ENCODE results near the gene LIN7B.

The LIN7B gene

GRCh38 chr19:49155005-49155819, 41.0 kb downstream of the LIN7B start, which contains the start of gene HRC:
Gene HRC, minus strand, starts transcription at chr19:49155396. Its CDS starts 159 bp downstream, at chr19:49155237.
- Histone ChIP-seq H3K4me3 (no peak within 1 kb of the TSS), H3K27ac (peak within 1 kb of the TSS in 1 of 21 experiments; percentile 16)

GRCh38 chr19:49155820-49156346, 41.7 kb downstream of the LIN7B start:
- Histone ChIP-seq H3K4me3 (no peak overlapping the region), H3K27ac (no peak overlapping the region)

DNA sequence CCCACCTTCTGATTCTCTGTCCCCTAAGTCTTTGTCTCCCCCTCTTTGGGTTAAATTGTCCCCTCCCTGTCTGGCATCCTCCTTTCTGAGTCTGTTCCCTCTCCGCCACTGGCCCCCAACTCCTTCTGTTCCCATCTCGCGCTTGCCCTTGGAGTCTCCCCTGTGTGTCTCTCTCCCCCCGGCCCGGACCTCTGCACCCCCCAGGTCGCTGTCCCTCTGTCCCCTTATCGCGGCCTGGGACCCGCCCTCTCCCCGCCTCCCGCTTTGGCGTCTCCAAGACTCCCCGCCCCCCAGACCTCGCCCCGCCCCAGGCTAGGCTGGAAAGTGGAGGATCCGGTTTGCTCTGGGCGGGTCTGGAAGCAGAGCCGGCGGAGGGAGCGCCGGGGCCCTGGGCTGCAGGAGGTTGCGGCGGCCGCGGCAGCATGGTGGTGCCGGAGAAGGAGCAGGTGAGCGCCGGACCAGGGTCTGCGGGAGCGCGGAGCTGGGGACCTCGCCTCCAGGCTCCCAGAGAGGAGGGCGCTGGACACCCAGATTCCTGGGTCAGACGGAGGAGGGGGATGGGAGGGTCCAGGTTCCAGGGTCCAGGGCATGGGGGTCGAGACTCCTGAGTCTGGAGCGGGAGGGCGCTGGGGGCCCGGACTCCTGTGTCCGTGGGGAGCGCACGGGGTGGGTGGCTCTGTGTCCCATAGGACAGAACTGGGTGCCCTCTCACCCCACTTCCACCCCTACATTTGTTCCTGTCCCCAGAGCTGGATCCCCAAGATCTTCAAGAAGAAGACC, 43.5 kb downstream of the LIN7B start, which contains the start of gene TRPM4:
TSS of gene TRPM4 (plus strand) at position 348 of the 780 bp plus-strand sequence. CDS start at position 423, 75 bp downstream.
- peak within 1 kb of the TSS; percentile 48 to 88 (median 64) for H3K4me3 ChIP-seq
- H3K27ac ChIP-seq: peak within 1 kb of the TSS; percentile 43 to 90 (median 80)

DNA sequence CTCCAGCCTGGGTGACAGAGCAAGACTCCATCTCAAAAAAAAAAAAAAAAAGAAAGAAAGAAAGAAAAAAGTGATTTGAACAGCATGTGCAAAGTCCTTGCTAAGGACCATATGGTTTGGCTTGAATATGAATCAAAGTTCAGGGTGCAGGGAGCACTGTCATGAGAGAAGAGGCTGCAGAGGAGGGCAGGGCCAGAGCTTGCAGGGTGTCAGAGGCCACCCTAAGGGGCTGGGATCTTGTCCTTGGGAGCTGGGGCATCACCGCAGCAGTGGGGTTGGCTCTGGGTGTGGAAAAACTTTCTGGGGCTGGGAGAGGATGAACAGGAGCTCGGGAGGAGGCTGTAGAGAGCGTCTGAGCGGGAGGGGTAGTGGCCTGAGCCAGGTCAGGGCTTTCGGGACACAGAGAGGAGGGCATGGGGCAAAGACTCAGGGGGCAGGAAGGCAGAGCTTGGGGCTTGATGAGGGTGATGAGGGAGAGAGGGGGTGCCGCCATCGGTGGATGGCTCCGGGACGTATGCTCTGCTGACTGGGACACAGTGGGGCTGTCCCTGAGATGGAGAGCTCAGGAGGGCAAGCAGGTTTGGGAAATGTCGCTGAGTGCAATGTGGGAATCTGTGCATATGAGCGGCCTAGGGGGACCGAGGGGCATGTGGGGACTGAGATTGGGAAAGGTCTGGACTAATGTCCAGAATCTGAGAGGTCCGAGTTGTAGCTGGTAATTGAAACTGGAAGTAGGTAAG, 46.5 kb downstream of the LIN7B start:
- no peak overlapping the region for H3K4me3 ChIP-seq
- H3K27ac ChIP-seq: no peak overlapping the region

DNA sequence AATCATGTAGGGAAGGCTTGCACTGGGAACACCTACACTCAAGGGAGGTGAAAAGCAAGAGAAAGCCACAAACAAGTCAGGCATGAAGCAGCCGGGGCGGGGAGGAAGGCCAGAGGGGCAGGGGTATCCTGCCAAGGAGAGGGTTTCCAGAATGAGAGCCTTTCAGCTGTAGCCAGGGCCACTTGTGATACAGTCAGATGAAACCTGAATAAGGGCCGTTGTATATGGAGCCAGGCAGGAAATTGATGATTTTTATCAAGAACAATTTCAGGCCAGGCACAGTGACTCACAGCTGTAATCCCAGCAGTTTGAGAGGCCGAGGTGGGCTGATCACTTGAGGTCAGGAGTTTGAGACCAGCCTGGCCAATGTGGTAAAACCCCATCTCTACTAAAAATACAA, 47.8 kb downstream of the LIN7B start:
- Histone ChIP-seq H3K27ac (no peak overlapping the region), H3K4me3 (no peak overlapping the region)

DNA sequence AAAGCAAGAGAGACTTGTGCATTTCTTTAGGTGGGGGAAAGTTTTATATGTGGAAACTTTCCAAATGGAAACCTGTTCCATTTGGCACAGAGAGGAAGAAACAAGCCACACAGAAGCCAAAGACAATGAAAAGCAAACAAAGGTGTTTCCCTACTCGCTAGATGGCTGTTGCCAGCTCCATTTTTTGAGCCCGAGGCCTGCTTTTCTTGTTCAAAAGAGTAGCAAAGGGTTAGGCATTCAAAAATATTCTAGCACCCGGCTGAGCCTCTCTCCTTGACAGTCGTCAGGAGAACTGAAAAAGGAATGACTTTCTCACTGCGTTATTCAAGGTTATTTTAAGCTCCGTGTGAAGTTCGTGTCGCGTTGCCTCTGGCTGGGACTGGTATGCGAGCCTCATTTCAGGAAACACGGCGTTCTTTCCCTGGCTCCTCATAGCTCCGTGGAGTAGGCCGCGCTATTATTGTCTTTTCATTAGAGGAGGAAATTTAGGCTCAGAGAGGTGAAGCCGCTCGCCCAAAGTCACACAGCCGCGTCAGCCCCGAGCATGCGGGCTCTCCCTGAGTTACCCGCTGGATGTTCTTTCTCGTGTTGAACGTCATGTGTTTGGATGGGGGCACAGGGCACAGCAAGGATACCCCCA, 51.1 kb downstream of the LIN7B start:
- H3K27ac ChIP-seq: peak overlapping the region in 8 of 21 experiments; percentile 10 to 66 (median 42)
- H3K4me3 ChIP-seq: no peak overlapping the region

GRCh38 chr19:49165865-49166301, 51.7 kb downstream of the LIN7B start:
- Histone ChIP-seq H3K4me3 (no peak overlapping the region), H3K27ac (peak overlapping the region in 8 of 21 experiments; percentile 10 to 66 (median 42))

- Histone ChIP-seq H3K4me3 (no peak overlapping the region), H3K27ac (no peak overlapping the region)
Measured at GRCh38 chr19:49167857-49168409, 53.8 kb downstream of the LIN7B start.
